Left colon (tissue), 2 donors: ENCODE measurements around the gene TMEM178B. TPM values are rescaled to one million over a fixed set of nuclear protein-coding genes. Genes with fewer than 3 reads are reported as not detected.
"Not testable (repeated sequence)": the region's sequence is repeated elsewhere in the genome, so short reads cannot be mapped to it uniquely, and the experiment has no call there.

Source experiments
- ATAC-seq: fragments of 200-7000 bp; cut with Tn5 transposase; one replicate; pipeline ENCODE4 v1.9.1; 2020; ENCODE audit warnings: mild to moderate bottlenecking, moderate library complexity
- DNase-seq, 2 donors: peaks; one replicate each; pipeline ENCODE4 v3.0.0-alpha.2; 2020
- intact Hi-C, 2 donors: fragments of 100-400 bp; cut with DNase I in 1 of 2; cut with micrococcal nuclease in 1 of 2; formaldehyde crosslinking; loops; one replicate each; pipeline versions ENCODE4 v1.11.2 to v1.14.0; 2022; cut with DNase I, micrococcal nuclease
- total RNA-seq, 2 donors: library from RNA; stranded (reverse); fragmentation: NEBNext Ultra II Directional; extraction: Animal tissue kit (Norgen Biotek cat#: 25700); gene quantifications; one replicate each; pipeline ENCODE4 v1.2.1, GENCODE V29; 2021
- donor health status: DM: no; HTN: no; CAD: no.
- donor health status: DM: yes; HTN: yes; CAD: no.

TMEM178B gene
- total RNA-seq, 2 donors from 2014 or later: 0.31 to 0.34 TPM

GRCh38 chr7:141165521-141165920 is 91.7 kb downstream of the TMEM178B start:
- ATAC-seq: no peak

GRCh38 chr7:141166926-141167325 is 93.1 kb downstream of the TMEM178B start:
- DNase-seq: no peak
- intact Hi-C loops: no loop called here
- ATAC-seq: no peak

More at GRCh38 chr7:141165521-141165920, 91.7 kb downstream of the TMEM178B start:
- intact Hi-C loops: no loop called here
- no peak for DNase-seq

- no peak for DNase-seq
- ATAC-seq: no peak
- intact Hi-C loops: no loop called here
These were observed 93.6 kb downstream of the TMEM178B start for GRCh38 chr7:141167381-141167964.

GRCh38 chr7:141169157-141169556 is 95.3 kb downstream of the TMEM178B start:
- DNase-seq, intact Hi-C loops, ATAC-seq: not testable (repeated sequence)

GRCh38 chr7:141175728-141176127 is 101.9 kb downstream of the TMEM178B start:
- ATAC-seq, intact Hi-C loops, DNase-seq: not testable (repeated sequence)

- ATAC-seq, DNase-seq, intact Hi-C loops: not testable (repeated sequence)
These were observed 103.3 kb downstream of the TMEM178B start for GRCh38 chr7:141177120-141177519.

GRCh38 chr7:141178486-141179135 is 104.7 kb downstream of the TMEM178B start:
- intact Hi-C loops: no loop called here
- no peak for ATAC-seq
- no peak for DNase-seq

- no peak for ATAC-seq
- DNase-seq: no peak
- intact Hi-C loops: no loop called here
These were observed 107.9 kb downstream of the TMEM178B start for GRCh38 chr7:141181812-141182211.

- no peak for DNase-seq
- intact Hi-C loops: no loop called here
- no peak for ATAC-seq
These were observed 110.8 kb downstream of the TMEM178B start for GRCh38 chr7:141184532-141185190.

GRCh38 chr7:141185369-141185967 is 111.6 kb downstream of the TMEM178B start:
- intact Hi-C loops: no loop called here
- no peak for ATAC-seq
- DNase-seq: no peak

GRCh38 chr7:141189231-141189630 is 115.4 kb downstream of the TMEM178B start:
- intact Hi-C loops: no loop called here

GRCh38 chr7:141190495-141190894 is 116.6 kb downstream of the TMEM178B start:
- intact Hi-C loops: no loop called here
- ATAC-seq (no peak), DNase-seq (no peak)

More at GRCh38 chr7:141189231-141189630, 115.4 kb downstream of the TMEM178B start:
- ATAC-seq (no peak), DNase-seq (no peak)

- ATAC-seq: no peak
- intact Hi-C loops: no loop called here
These were observed 117.4 kb downstream of the TMEM178B start for GRCh38 chr7:141191277-141191676.

GRCh38 chr7:141193066-141193465 is 119.2 kb downstream of the TMEM178B start:
- ATAC-seq: no peak
- intact Hi-C loops: no loop called here

More at GRCh38 chr7:141191277-141191676, 117.4 kb downstream of the TMEM178B start:
- DNase-seq: no peak

GRCh38 chr7:141195722-141196121 is 121.9 kb downstream of the TMEM178B start:
- intact Hi-C loops, DNase-seq, ATAC-seq: not testable (repeated sequence)

More at GRCh38 chr7:141193066-141193465, 119.2 kb downstream of the TMEM178B start:
- no peak for DNase-seq

GRCh38 chr7:141198194-141198958 is 124.5 kb downstream of the TMEM178B start:
- intact Hi-C loops: no loop called here
- no peak for DNase-seq
- ATAC-seq: no peak

GRCh38 chr7:141200191-141201108 is 126.6 kb downstream of the TMEM178B start:
- DNase-seq: no peak
- intact Hi-C loops: no loop called here
- ATAC-seq: no peak
